WTC11 (cell line): ENCODE results near the gene HEPHL1. TPM values are rescaled to one million over a fixed set of nuclear protein-coding genes. Genes with fewer than 3 reads are reported as not detected.

Experiments
- ATAC-seq: fragments of 200-7000 bp; cut with Tn5 transposase; 2 replicates; pipeline ENCODE4 v1.10.0; 2021; ENCODE audit warnings: mild to moderate bottlenecking, moderate library complexity
- CTCF ChIA-PET: fragments of 300-600 bp; sonication (Branson Sonifier 250); formaldehyde crosslinking; loops from one replicate; lab custom pipeline; 2021; ENCODE audit warnings: antibody characterized with exemption; lab: Charles Lee
- POLR2A ChIA-PET: fragments of 350-600 bp; sonication (Branson Sonifier 250); formaldehyde crosslinking; loops from one replicate; lab custom pipeline; 2021; ENCODE audit warnings: antibody characterized with exemption; lab: Charles Lee
- DNase-seq: peaks from one replicate; pipeline ENCODE4 v3.0.0; 2021; ENCODE audit warnings: low spot score
- H3K27ac Mint-ChIP-seq: 2 replicates; pipeline ENCODE4 v1.8.0; 2021; ENCODE audit warnings: mixed read lengths
- H3K27me3 Mint-ChIP-seq: 2 replicates; pipeline ENCODE4 v1.8.0; 2021; ENCODE audit warnings: low read depth, mild to moderate bottlenecking, moderate library complexity, mixed read lengths
- H3K36me3 Mint-ChIP-seq: 2 replicates; pipeline ENCODE4 v1.8.0; 2021; ENCODE audit warnings: mixed read lengths
- H3K4me1 Mint-ChIP-seq: 2 replicates; pipeline ENCODE4 v1.8.0; 2022; ENCODE audit warnings: mixed read lengths
- H3K4me3 Mint-ChIP-seq: 2 replicates; pipeline ENCODE4 v1.8.0; 2021; ENCODE audit warnings: mild to moderate bottlenecking, moderate library complexity, mixed read lengths
- H3K9me3 Mint-ChIP-seq: 2 replicates; pipeline ENCODE4 v1.8.0; 2021; ENCODE audit warnings: mixed read lengths
- ATF1 ChIP-seq: sonication (generic); formaldehyde crosslinking; IDR thresholded peaks from 2 replicates; pipeline ENCODE4 v1.8.1; 2023; ENCODE audit warnings: mild to moderate bottlenecking, moderate library complexity, missing genetic modification reagents
- CDX4 ChIP-seq: fragments of 250-450 bp; sonication (Bioruptor Pico); IDR thresholded peaks from 2 replicates; pipeline ENCODE4 v1.9.0; 2021; ENCODE audit warnings: moderate library complexity, mild to moderate bottlenecking, inconsistent platforms, borderline replicate concordance
- CREB1 ChIP-seq: sonication (generic); formaldehyde crosslinking; IDR thresholded peaks from 2 replicates; pipeline ENCODE4 v1.8.0; 2023; ENCODE audit warnings: mild to moderate bottlenecking, missing genetic modification reagents
- CREM ChIP-seq: sonication (generic); formaldehyde crosslinking; IDR thresholded peaks from 2 replicates; pipeline ENCODE4 v1.8.1; 2022; ENCODE audit warnings: mild to moderate bottlenecking, missing genetic modification reagents, moderate library complexity
- CTCF ChIP-seq: fragments of 200-600 bp; IDR thresholded peaks from 2 replicates; pipeline ENCODE4 v1.8.0; 2022; ENCODE audit warnings: antibody characterized with exemption
- EMX1 ChIP-seq: fragments of 250-450 bp; sonication (Bioruptor Pico); IDR thresholded peaks from 2 replicates; pipeline ENCODE4 v1.8.0; 2021; ENCODE audit warnings: mild to moderate bottlenecking
- ETV6 ChIP-seq: sonication (generic); formaldehyde crosslinking; IDR thresholded peaks from 2 replicates; pipeline ENCODE4 v1.8.1; 2022; ENCODE audit warnings: mild to moderate bottlenecking, missing genetic modification reagents
- FOXJ3 ChIP-seq: sonication (generic); formaldehyde crosslinking; IDR thresholded peaks from 2 replicates; pipeline ENCODE4 v1.9.0; 2021; ENCODE audit warnings: missing genetic modification reagents, mild to moderate bottlenecking, borderline replicate concordance
- GRHL2 ChIP-seq: fragments of 250-450 bp; sonication (Bioruptor Pico); IDR thresholded peaks from 2 replicates; pipeline ENCODE4 v1.8.0; 2022; ENCODE audit warnings: mild to moderate bottlenecking, moderate library complexity; ENCODE audit not compliant: insufficient replicate concordance, severe bottlenecking
- HMGA2 ChIP-seq: fragments of 250-450 bp; sonication (Bioruptor Pico); IDR thresholded peaks from 2 replicates; pipeline ENCODE4 v1.4.0; 2021; ENCODE audit warnings: mild to moderate bottlenecking, moderate library complexity
- IRF2 ChIP-seq: sonication (generic); formaldehyde crosslinking; IDR thresholded peaks from 2 replicates; pipeline ENCODE4 v1.8.0; 2022; ENCODE audit warnings: low read depth, missing genetic modification reagents, borderline replicate concordance
- MAX ChIP-seq: sonication (generic); formaldehyde crosslinking; IDR thresholded peaks from 2 replicates; pipeline ENCODE4 v1.8.0; 2022; ENCODE audit warnings: mild to moderate bottlenecking, missing genetic modification reagents
- MXD4 ChIP-seq: fragments of 250-450 bp; sonication (Bioruptor Pico); IDR thresholded peaks from 2 replicates; pipeline ENCODE4 v1.8.0; 2021; ENCODE audit warnings: mild to moderate bottlenecking, moderate library complexity, borderline replicate concordance
- NFE2L1 ChIP-seq: sonication (generic); formaldehyde crosslinking; IDR thresholded peaks from 2 replicates; pipeline ENCODE4 v1.8.1; 2023; ENCODE audit warnings: missing genetic modification reagents
- NR1H2 ChIP-seq: sonication (generic); formaldehyde crosslinking; IDR thresholded peaks from 2 replicates; pipeline ENCODE4 v1.9.0; 2021; ENCODE audit warnings: mild to moderate bottlenecking, moderate library complexity, missing genetic modification reagents
- NR2C2 ChIP-seq: sonication (generic); formaldehyde crosslinking; IDR thresholded peaks from 2 replicates; pipeline ENCODE4 v1.8.0; 2022; ENCODE audit warnings: mild to moderate bottlenecking, missing genetic modification reagents
- NR3C1 ChIP-seq: sonication (generic); formaldehyde crosslinking; conservative IDR thresholded peaks from 2 replicates; pipeline ENCODE4 v1.8.1; 2023; ENCODE audit warnings: low read depth, mild to moderate bottlenecking, missing genetic modification reagents
- RELA ChIP-seq: sonication (generic); formaldehyde crosslinking; IDR thresholded peaks from 2 replicates; pipeline ENCODE4 v1.8.1; 2022; ENCODE audit warnings: missing genetic modification reagents, mild to moderate bottlenecking, borderline replicate concordance
- RORB ChIP-seq: fragments of 250-450 bp; sonication (Bioruptor Pico); IDR thresholded peaks from 2 replicates; pipeline ENCODE4 v1.9.0; 2021; ENCODE audit warnings: mild to moderate bottlenecking
- SMAD3 ChIP-seq: sonication (generic); formaldehyde crosslinking; IDR thresholded peaks from 2 replicates; pipeline ENCODE4 v1.8.0; 2022; ENCODE audit warnings: missing genetic modification reagents, mild to moderate bottlenecking, borderline replicate concordance
- TEAD1 ChIP-seq: sonication (generic); formaldehyde crosslinking; IDR thresholded peaks from 2 replicates; pipeline ENCODE4 v1.8.0; 2022; ENCODE audit warnings: mild to moderate bottlenecking, missing genetic modification reagents
- TP53 ChIP-seq: sonication (generic); formaldehyde crosslinking; IDR thresholded peaks from 2 replicates; pipeline ENCODE4 v1.8.1; 2023; ENCODE audit warnings: mild to moderate bottlenecking, missing genetic modification reagents
- USF2 ChIP-seq: sonication (generic); formaldehyde crosslinking; IDR thresholded peaks from 2 replicates; pipeline ENCODE4 v1.8.1; 2023; ENCODE audit warnings: mild to moderate bottlenecking, missing genetic modification reagents, moderate library complexity
- ZBTB21 ChIP-seq: sonication (generic); formaldehyde crosslinking; IDR thresholded peaks from 2 replicates; pipeline ENCODE4 v1.8.1; 2023; ENCODE audit warnings: mild to moderate bottlenecking, missing genetic modification reagents, borderline replicate concordance
- ZNF121 ChIP-seq: sonication (generic); formaldehyde crosslinking; IDR thresholded peaks from 2 replicates; pipeline ENCODE4 v1.8.0; 2023; ENCODE audit warnings: missing genetic modification reagents
- ZNF138 ChIP-seq: sonication (generic); formaldehyde crosslinking; conservative IDR thresholded peaks from 2 replicates; pipeline ENCODE4 v1.8.1; 2022; ENCODE audit warnings: mild to moderate bottlenecking, moderate library complexity, missing genetic modification reagents
- ZNF263 ChIP-seq: sonication (generic); formaldehyde crosslinking; IDR thresholded peaks from 2 replicates; pipeline ENCODE4 v1.8.1; 2022; ENCODE audit warnings: low read depth, mild to moderate bottlenecking, moderate library complexity, missing genetic modification reagents
- ZNF671 ChIP-seq: fragments of 250-450 bp; sonication (Bioruptor Pico); IDR thresholded peaks from 2 replicates; pipeline ENCODE4 v1.8.0; 2021; ENCODE audit warnings: mild to moderate bottlenecking
- total RNA-seq: library from RNA; stranded (reverse); gene quantifications from 3 replicates; pipeline ENCODE4 v1.2.3, GENCODE V29; 2021

HEPHL1 gene
- total RNA-seq, 1 experiment from 2014 or later, result 0.13 TPM

- TF ChIP-seq ZNF671 (CRISPR knock-in tag) (no peak), NR3C1 (CRISPR knock-in tag) (no peak), ETV6 (CRISPR knock-in tag) (no peak), IRF2 (CRISPR knock-in tag) (no peak), SMAD3 (CRISPR knock-in tag) (no peak), NFE2L1 (CRISPR knock-in tag) (no peak), FOXJ3 (CRISPR knock-in tag) (no peak), TEAD1 (no peak)
- TF ChIP-seq, all 79 proteins: peak for 3
Measured at GRCh38 chr11:94129512-94130297, 108.6 kb downstream of the HEPHL1 start (continued).

- TF ChIP-seq ZBTB21 (no peak), EMX1 (CRISPR knock-in tag) (no peak), ZNF263 (CRISPR knock-in tag) (no peak), RELA (CRISPR knock-in tag) (no peak), ZNF138 (CRISPR knock-in tag) (no peak), NR2C2 (no peak), TP53 (CRISPR knock-in tag) (no peak), USF2 (CRISPR knock-in tag) (no peak), MXD4 (no peak), RORB (CRISPR knock-in tag) (no peak), MAX (CRISPR knock-in tag) (no peak)
- peaks cover 5% of the 10 kb centered on the region for H3K9me3 Mint-ChIP-seq
- H3K4me1 Mint-ChIP-seq, result peaks cover 44% of the 10 kb centered on the region
- peaks cover 8% of the 10 kb centered on the region for H3K36me3 Mint-ChIP-seq
- no peak for ATAC-seq
- POLR2A ChIA-PET, result interaction anchor here (1.4 to 3.0 kb wide), 2 partner anchors 8 to 11 kb away, joined by 3 to 11 read pairs; no protein-coding TSS in a partner anchor
- CTCF ChIA-PET, result interaction anchor here (1.3 to 3.0 kb wide), 2 partner anchors 53 to 209 kb away, joined by 6 to 17 read pairs; no protein-coding TSS in a partner anchor
- H3K4me3 Mint-ChIP-seq, result no peak overlapping the region
- no peaks in the 10 kb centered on the region for H3K27me3 Mint-ChIP-seq
- no peak overlapping the region for H3K27ac Mint-ChIP-seq
- DNase-seq, result no peak
Measured at GRCh38 chr11:94130298-94131046, 109.3 kb downstream of the HEPHL1 start.

- DNase-seq (no peak), ATAC-seq (no peak)
- no peak for TF ChIP-seq HMGA2 (CRISPR knock-in tag)
- TF ChIP-seq ZNF121 (CRISPR knock-in tag), result no peak
- TF ChIP-seq GRHL2 (CRISPR knock-in tag), result no peak
- TF ChIP-seq NR1H2 (CRISPR knock-in tag), result no peak
- no peak for TF ChIP-seq USF2 (CRISPR knock-in tag)
- no peak for TF ChIP-seq CTCF
- TF ChIP-seq RELA (CRISPR knock-in tag), result no peak
- TF ChIP-seq TEAD1, result no peak
- no peak for TF ChIP-seq CREM (CRISPR knock-in tag)
- TF ChIP-seq NFE2L1 (CRISPR knock-in tag), result no peak
- TF ChIP-seq CREB1 (CRISPR knock-in tag), result no peak
- no peak for TF ChIP-seq ATF1 (CRISPR knock-in tag)
- TF ChIP-seq CDX4 (CRISPR knock-in tag), result no peak
- H3K36me3 Mint-ChIP-seq, result peaks cover 8% of the 10 kb centered on the region
- H3K9me3 Mint-ChIP-seq, result no peaks in the 10 kb centered on the region
- H3K27me3 Mint-ChIP-seq, result no peaks in the 10 kb centered on the region
- POLR2A ChIA-PET, result interaction anchor here (1.3 kb wide), 1 partner anchor 20 kb away, joined by 3 read pairs; no protein-coding TSS in a partner anchor
- H3K4me3 Mint-ChIP-seq, result no peak overlapping the region
- CTCF ChIA-PET, result interaction anchor here (1.0 kb wide), 1 partner anchor 11 kb away, joined by 4 read pairs; no protein-coding TSS in a partner anchor
- H3K4me1 Mint-ChIP-seq, result peaks cover 51% of the 10 kb centered on the region
- H3K27ac Mint-ChIP-seq, result no peak overlapping the region
Measured at GRCh38 chr11:94131047-94131717, 110.0 kb downstream of the HEPHL1 start.
